ENCODE results near the gene RIN3.

DNA sequence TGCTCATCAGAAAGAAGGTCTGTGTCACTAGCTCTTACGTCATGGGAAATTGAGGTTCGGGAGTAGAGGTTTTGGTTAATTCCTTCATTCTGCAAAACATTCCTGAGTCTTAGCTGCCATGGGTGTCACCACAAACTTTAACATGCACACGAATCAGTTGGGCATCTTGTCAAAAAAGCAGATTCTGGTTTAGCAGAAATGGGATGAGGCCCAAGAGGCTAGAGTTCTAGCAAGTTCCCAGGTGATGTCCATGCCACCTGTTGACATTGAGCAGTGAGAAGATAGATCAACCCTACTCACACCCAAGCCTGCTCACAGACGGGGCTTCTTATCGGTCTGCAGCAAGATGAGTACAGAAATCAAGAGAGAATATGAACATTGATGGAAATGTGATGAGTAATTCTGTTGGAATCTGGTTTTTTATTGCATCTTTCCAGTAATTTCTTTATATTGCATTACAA, 11.7 kb upstream of the RIN3 start:
- TF ChIP-seq EZH2phosphoT487 (IDR thresholded peaks at IDR 0.05) (no peak), EZH2 (IDR thresholded peaks at IDR 0.05) (no peak)
- TF ChIP-seq, protein P1, sequence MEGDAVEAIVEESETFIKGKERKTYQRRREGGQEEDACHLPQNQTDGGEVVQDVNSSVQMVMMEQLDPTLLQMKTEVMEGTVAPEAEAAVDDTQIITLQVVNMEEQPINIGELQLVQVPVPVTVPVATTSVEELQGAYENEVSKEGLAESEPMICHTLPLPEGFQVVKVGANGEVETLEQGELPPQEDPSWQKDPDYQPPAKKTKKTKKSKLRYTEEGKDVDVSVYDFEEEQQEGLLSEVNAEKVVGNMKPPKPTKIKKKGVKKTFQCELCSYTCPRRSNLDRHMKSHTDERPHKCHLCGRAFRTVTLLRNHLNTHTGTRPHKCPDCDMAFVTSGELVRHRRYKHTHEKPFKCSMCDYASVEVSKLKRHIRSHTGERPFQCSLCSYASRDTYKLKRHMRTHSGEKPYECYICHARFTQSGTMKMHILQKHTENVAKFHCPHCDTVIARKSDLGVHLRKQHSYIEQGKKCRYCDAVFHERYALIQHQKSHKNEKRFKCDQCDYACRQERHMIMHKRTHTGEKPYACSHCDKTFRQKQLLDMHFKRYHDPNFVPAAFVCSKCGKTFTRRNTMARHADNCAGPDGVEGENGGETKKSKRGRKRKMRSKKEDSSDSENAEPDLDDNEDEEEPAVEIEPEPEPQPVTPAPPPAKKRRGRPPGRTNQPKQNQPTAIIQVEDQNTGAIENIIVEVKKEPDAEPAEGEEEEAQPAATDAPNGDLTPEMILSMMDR (IDR thresholded peaks at IDR 0.05), result no peak

Measured in neural progenitor cell (in vitro differentiated cells).